ENCODE results near the gene STEAP1B. TPM values are rescaled to one million over a fixed set of nuclear protein-coding genes. Genes with fewer than 3 reads are reported as not detected.

The STEAP1B gene
- total and polyA plus RNA-seq, 5 donors from 2014 or later: not detected

DNA sequence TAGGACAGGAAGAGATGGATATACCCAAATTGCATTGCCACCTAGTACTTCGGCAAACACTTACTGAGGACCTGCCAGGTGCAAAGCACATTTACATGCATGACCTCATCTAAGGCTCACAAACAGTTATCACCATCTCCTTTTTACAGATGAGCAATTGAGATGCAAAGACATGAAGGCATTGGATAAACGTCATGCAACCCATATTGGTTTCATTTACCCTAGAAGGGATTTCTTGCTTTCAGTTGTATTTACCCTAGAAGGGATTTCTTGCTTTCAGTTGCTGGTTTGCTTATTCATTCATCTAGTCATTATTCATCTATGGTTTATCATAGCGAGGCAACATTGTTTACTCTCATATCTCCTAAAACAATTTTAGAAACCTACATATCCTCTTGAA, 52.2 kb downstream of the STEAP1B start:
- no peak overlapping the region for H3K27ac ChIP-seq (ENCODE audit: insufficient read depth, low read length, poor library complexity, severe bottlenecking)
- peaks cover 4% of the 10 kb centered on the region for H3K27me3 ChIP-seq (ENCODE audit: control insufficient read depth, insufficient read depth, low read length)
- Mint-ChIP-seq H3K36me3 (no peaks in the 10 kb centered on the region), H3K4me3 (no peak overlapping the region), H3K27me3 (peaks cover 20% of the 10 kb centered on the region), H3K9me3 (peaks cover 0 to 6% (median 0%) of the 10 kb centered on the region in 7 donors), H3K27ac (no peak overlapping the region), H3K4me1 (peaks cover 0 to 6% (median 0%) of the 10 kb centered on the region in 4 donors)
- ATAC-seq (ENCODE audit: low read depth in 2 of 2) (peak in 1 of 2 donors; percentile 30), DNase-seq (no peak)
- no peaks in the 10 kb centered on the region for H3K9me3 ChIP-seq (ENCODE audit: control insufficient read depth in 2 of 2, low read length in 2 of 2)
- H3K36me3 ChIP-seq (ENCODE audit: control insufficient read depth, insufficient read depth, low read length): no peaks in the 10 kb centered on the region
- peaks cover 3% of the 10 kb centered on the region for H3K4me1 ChIP-seq (ENCODE audit: control insufficient read depth, insufficient read depth, low read length, poor library complexity, severe bottlenecking)
- no peak overlapping the region for H3K4me3 ChIP-seq (ENCODE audit: low read depth, low read length)

DNA sequence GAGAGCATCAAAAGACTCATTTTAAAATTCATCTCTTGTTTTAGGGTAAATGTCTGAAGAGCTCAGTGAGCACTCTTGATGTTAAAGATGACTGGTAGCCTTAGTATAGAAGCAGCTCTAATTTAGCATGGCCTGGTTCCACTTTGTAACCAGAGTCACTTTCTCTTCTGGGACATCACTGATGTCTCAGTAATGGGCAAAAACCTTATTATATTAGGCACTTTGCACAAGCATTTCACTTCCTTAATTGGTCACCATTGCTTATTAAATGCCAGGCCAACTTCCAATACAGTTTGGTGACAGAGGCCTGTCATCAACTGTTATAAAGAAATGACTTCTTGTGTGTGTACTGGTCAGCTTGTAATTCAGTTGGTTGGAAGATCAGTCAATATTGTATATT, 53.0 kb downstream of the STEAP1B start:
- H3K36me3 Mint-ChIP-seq: no peaks in the 10 kb centered on the region
- H3K27ac Mint-ChIP-seq: peak overlapping the region in 1 of 3 donors; percentile 26
- H3K9me3 Mint-ChIP-seq: peaks cover 0 to 4% (median 0%) of the 10 kb centered on the region in 7 donors
- no peaks in the 10 kb centered on the region for H3K9me3 ChIP-seq (ENCODE audit: control insufficient read depth in 2 of 2, low read length in 2 of 2)
- peaks cover 0 to 6% (median 0%) of the 10 kb centered on the region in 4 donors for H3K4me1 Mint-ChIP-seq
- ATAC-seq (ENCODE audit: low read depth in 2 of 2) (no peak), DNase-seq (no peak)
- no peak overlapping the region for H3K4me3 Mint-ChIP-seq
- H3K4me1 ChIP-seq (ENCODE audit: control insufficient read depth, insufficient read depth, low read length, poor library complexity, severe bottlenecking): no peaks in the 10 kb centered on the region
- H3K27me3 Mint-ChIP-seq: peaks cover 14% of the 10 kb centered on the region
- H3K36me3 ChIP-seq (ENCODE audit: control insufficient read depth, insufficient read depth, low read length): no peaks in the 10 kb centered on the region
- peaks cover 2% of the 10 kb centered on the region for H3K27me3 ChIP-seq (ENCODE audit: control insufficient read depth, insufficient read depth, low read length)
- no peak overlapping the region for H3K4me3 ChIP-seq (ENCODE audit: low read depth, low read length)
- H3K27ac ChIP-seq (ENCODE audit: insufficient read depth, low read length, poor library complexity, severe bottlenecking): no peak overlapping the region

DNA sequence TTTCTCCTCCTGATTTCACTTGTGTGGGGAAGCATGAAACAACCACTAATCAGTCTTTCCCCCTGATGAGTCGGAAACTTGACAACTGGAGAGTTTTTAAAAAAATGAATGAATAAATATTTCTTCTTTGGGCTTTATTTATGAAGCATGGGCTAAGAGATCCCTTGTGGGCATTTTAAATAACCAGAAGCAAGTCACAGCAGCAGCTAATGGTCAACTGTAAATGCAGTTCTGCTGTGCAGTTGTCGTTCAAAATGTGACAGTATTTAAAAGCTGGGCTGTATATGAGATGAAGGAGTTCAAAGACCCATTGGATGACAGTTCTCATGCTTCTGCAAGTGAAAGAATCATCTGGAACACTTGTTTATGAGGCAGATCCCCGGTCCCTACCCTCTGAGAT, 54.1 kb downstream of the STEAP1B start:
- ATAC-seq (ENCODE audit: low read depth in 2 of 2) (no peak), DNase-seq (no peak)
- Histone ChIP-seq H3K27me3 (ENCODE audit: control insufficient read depth, insufficient read depth, low read length) (peaks cover 3% of the 10 kb centered on the region), H3K4me3 (ENCODE audit: low read depth, low read length) (no peak overlapping the region), H3K9me3 (ENCODE audit: control insufficient read depth in 2 of 2, low read length in 2 of 2) (no peaks in the 10 kb centered on the region), H3K4me1 (ENCODE audit: control insufficient read depth, insufficient read depth, low read length, poor library complexity, severe bottlenecking) (no peaks in the 10 kb centered on the region), H3K27ac (ENCODE audit: insufficient read depth, low read length, poor library complexity, severe bottlenecking) (no peak overlapping the region), H3K36me3 (ENCODE audit: control insufficient read depth, insufficient read depth, low read length) (no peaks in the 10 kb centered on the region)
- peaks cover 0 to 6% (median 0%) of the 10 kb centered on the region in 4 donors for H3K4me1 Mint-ChIP-seq
- H3K27ac Mint-ChIP-seq: no peak overlapping the region
- no peaks in the 10 kb centered on the region for H3K36me3 Mint-ChIP-seq
- peaks cover 0 to 6% (median 0%) of the 10 kb centered on the region in 7 donors for H3K9me3 Mint-ChIP-seq
- H3K4me3 Mint-ChIP-seq: no peak overlapping the region
- peaks cover 14% of the 10 kb centered on the region for H3K27me3 Mint-ChIP-seq

DNA sequence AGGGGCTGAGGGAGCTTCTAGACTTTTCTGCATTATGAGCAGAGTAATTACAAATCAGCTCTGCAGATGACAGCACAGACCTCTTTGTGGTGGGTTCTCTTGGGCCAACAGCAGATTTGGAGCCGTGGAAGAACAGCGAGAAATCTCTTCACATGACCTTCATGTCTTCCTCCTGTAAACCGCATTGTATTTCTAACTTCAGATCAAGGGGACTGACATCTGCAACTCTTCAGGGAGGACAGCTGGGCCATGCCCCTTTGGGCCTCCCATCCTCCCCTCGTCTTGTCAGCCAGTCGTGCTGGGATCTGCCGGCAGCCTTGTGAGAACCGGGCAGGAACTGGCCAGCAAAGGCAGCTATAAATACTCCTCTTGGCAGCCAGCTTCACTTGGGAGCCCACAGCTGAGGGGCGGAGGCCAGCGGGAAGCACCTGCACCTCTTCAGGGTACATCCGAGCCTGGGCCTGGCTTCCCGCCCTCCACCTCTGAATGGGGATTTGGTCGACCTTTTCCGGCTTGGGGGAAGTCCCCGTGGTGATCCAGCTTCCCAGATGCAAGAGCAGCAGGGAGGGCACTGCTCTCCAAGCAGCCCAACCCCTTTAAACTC, 54.7 kb downstream of the STEAP1B start:
- Mint-ChIP-seq H3K4me1 (peaks cover 0 to 6% (median 0%) of the 10 kb centered on the region in 4 donors), H3K36me3 (no peaks in the 10 kb centered on the region), H3K27ac (no peak overlapping the region), H3K9me3 (peaks cover 0 to 6% (median 0%) of the 10 kb centered on the region in 7 donors), H3K27me3 (peaks cover 14% of the 10 kb centered on the region), H3K4me3 (no peak overlapping the region)
- H3K27me3 ChIP-seq (ENCODE audit: control insufficient read depth, insufficient read depth, low read length): peaks cover 3% of the 10 kb centered on the region
- no peaks in the 10 kb centered on the region for H3K36me3 ChIP-seq (ENCODE audit: control insufficient read depth, insufficient read depth, low read length)
- ATAC-seq (ENCODE audit: low read depth in 2 of 2): no peak
- H3K4me1 ChIP-seq (ENCODE audit: control insufficient read depth, insufficient read depth, low read length, poor library complexity, severe bottlenecking): no peaks in the 10 kb centered on the region
- DNase-seq: no peak
- H3K27ac ChIP-seq (ENCODE audit: insufficient read depth, low read length, poor library complexity, severe bottlenecking): no peak overlapping the region
- H3K9me3 ChIP-seq (ENCODE audit: control insufficient read depth in 2 of 2, low read length in 2 of 2): no peaks in the 10 kb centered on the region
- H3K4me3 ChIP-seq (ENCODE audit: low read depth, low read length): no peak overlapping the region

DNA sequence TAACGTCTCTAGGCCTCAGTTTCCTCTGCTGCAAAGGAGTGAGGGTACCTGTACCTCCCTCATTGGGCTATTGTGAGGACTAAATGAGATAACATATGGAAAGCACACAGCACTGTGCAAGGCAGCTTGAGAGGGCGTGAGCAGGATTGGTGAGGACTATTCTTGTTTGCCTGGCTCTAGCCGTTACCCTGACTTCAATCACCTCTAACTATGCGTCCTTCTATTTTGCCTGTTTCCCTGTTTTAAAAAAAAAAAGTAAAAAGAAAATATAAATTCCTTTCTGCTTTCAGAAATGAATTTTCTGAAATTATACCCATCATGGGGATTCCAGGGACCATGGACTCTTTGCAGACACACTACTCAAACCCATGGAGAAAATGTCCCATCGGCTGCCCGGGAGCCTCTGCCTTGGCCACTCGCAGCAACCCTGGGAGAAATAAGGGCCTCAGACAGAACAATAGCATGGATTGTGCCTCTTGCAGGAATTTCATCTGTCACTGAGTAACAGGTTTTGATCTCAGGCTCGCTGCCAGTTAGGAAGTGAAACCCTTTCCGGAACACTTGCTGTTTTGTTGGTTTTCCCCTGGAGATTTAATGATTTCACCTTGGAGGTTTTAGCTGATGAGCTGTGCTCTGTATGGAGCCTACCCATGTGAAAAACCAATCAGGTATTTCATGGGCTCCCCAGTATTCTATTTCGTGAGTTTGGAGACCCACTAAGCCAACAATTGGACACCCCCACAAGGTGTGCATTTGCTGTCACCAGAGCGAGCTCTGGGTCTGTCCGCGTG, 55.6 kb downstream of the STEAP1B start:
- ATAC-seq (ENCODE audit: low read depth in 2 of 2) (no peak), DNase-seq (no peak)
- H3K9me3 Mint-ChIP-seq: peaks cover 0 to 6% (median 0%) of the 10 kb centered on the region in 7 donors
- H3K27ac ChIP-seq (ENCODE audit: insufficient read depth, low read length, poor library complexity, severe bottlenecking): no peak overlapping the region
- peaks cover 10% of the 10 kb centered on the region for H3K27me3 Mint-ChIP-seq
- no peaks in the 10 kb centered on the region for H3K4me1 ChIP-seq (ENCODE audit: control insufficient read depth, insufficient read depth, low read length, poor library complexity, severe bottlenecking)
- H3K9me3 ChIP-seq (ENCODE audit: control insufficient read depth in 2 of 2, low read length in 2 of 2): no peaks in the 10 kb centered on the region
- no peak overlapping the region for H3K4me3 ChIP-seq (ENCODE audit: low read depth, low read length)
- peaks cover 3% of the 10 kb centered on the region for H3K27me3 ChIP-seq (ENCODE audit: control insufficient read depth, insufficient read depth, low read length)
- no peaks in the 10 kb centered on the region for H3K36me3 ChIP-seq (ENCODE audit: control insufficient read depth, insufficient read depth, low read length)
- peaks cover 0 to 6% (median 0%) of the 10 kb centered on the region in 4 donors for H3K4me1 Mint-ChIP-seq
- H3K4me3 Mint-ChIP-seq: no peak overlapping the region
- H3K27ac Mint-ChIP-seq: no peak overlapping the region
- no peaks in the 10 kb centered on the region for H3K36me3 Mint-ChIP-seq

DNA sequence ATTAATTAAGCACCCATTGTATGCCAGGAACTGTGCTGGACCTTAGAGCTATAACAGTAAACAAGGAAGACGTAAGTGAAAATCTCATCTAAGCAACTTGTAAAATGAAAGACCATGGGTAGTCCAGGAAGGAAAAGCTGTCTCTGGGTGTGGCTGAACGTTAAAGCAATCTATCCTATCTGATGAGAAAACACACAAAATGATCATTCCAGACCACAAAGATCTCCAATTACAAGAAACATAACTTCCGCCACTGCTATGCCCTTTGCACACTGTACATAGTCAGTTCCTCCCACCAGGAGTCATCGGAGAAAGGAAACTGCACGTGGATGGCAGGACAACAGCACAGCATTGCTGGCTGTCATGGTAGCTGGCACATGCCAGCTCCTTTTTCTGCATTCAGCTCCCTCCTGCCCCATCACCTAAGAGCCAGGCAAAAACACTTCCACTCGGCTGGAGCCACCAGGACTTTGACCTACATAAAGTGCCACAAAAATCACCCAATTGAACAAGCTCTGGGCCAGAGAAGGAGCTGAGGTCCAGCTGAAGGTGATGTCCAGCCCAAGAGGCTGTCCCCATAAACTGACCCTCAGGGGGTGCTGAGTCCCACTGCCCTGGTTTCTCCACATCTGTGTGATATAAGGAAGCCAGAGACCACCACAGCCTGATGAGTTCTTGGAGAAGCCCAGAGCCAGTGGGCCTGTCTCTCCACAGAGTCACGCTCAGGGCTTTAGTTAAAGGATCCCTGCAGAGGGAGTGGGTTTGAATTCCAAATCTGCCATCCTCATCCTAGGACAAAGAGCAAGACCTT, 56.4 kb downstream of the STEAP1B start:
- Histone ChIP-seq H3K27ac (ENCODE audit: insufficient read depth, low read length, poor library complexity, severe bottlenecking) (no peak overlapping the region), H3K36me3 (ENCODE audit: control insufficient read depth, insufficient read depth, low read length) (no peaks in the 10 kb centered on the region), H3K4me3 (ENCODE audit: low read depth, low read length) (no peak overlapping the region), H3K9me3 (ENCODE audit: control insufficient read depth in 2 of 2, low read length in 2 of 2) (no peaks in the 10 kb centered on the region), H3K27me3 (ENCODE audit: control insufficient read depth, insufficient read depth, low read length) (peaks cover 3% of the 10 kb centered on the region), H3K4me1 (ENCODE audit: control insufficient read depth, insufficient read depth, low read length, poor library complexity, severe bottlenecking) (no peaks in the 10 kb centered on the region)
- no peak overlapping the region for H3K27ac Mint-ChIP-seq
- DNase-seq: no peak
- H3K4me3 Mint-ChIP-seq: no peak overlapping the region
- no peak for ATAC-seq (ENCODE audit: low read depth in 2 of 2)
- H3K36me3 Mint-ChIP-seq: no peaks in the 10 kb centered on the region
- peaks cover 0 to 6% (median 0%) of the 10 kb centered on the region in 7 donors for H3K9me3 Mint-ChIP-seq
- H3K27me3 Mint-ChIP-seq: peaks cover 10% of the 10 kb centered on the region
- H3K4me1 Mint-ChIP-seq: peaks cover 0 to 6% (median 0%) of the 10 kb centered on the region in 4 donors

DNA sequence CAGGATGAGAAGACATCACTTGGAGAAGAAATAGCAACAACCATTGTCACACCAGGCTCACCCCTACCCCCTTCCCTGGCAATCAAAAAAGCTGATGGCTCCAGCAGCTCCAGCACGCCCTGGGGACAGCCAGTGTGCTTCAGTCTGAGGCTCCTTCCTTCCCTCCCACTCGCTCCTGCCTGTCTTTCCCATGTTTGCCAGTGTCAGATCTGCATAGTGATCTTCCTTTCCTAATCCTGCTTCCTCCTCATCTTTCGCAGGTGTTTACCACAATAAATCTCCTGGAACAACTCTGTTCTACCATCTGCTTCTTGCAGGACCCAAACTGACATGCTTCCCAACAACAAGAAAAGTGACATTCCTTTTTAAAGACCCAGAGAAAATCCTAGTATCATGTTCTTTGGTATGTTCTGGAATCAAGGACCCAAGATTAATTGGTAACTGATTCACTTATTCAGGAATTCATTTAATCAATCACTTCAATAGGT, 57.1 kb downstream of the STEAP1B start:
- Mint-ChIP-seq H3K27ac (no peak overlapping the region), H3K4me3 (no peak overlapping the region), H3K4me1 (peaks cover 0 to 6% (median 0%) of the 10 kb centered on the region in 4 donors), H3K9me3 (peaks cover 0 to 6% (median 0%) of the 10 kb centered on the region in 7 donors), H3K27me3 (peaks cover 10% of the 10 kb centered on the region), H3K36me3 (no peaks in the 10 kb centered on the region)
- DNase-seq (no peak), ATAC-seq (ENCODE audit: low read depth in 2 of 2) (no peak)
- H3K27ac ChIP-seq (ENCODE audit: insufficient read depth, low read length, poor library complexity, severe bottlenecking): no peak overlapping the region
- no peaks in the 10 kb centered on the region for H3K4me1 ChIP-seq (ENCODE audit: control insufficient read depth, insufficient read depth, low read length, poor library complexity, severe bottlenecking)
- H3K9me3 ChIP-seq (ENCODE audit: control insufficient read depth in 2 of 2, low read length in 2 of 2): no peaks in the 10 kb centered on the region
- H3K36me3 ChIP-seq (ENCODE audit: control insufficient read depth, insufficient read depth, low read length): no peaks in the 10 kb centered on the region
- H3K27me3 ChIP-seq (ENCODE audit: control insufficient read depth, insufficient read depth, low read length): peaks cover 3% of the 10 kb centered on the region
- H3K4me3 ChIP-seq (ENCODE audit: low read depth, low read length): no peak overlapping the region
